HG03060 (cell line): ENCODE results near the gene FGD2.
"Not testable (repeated sequence)": the region's sequence is repeated elsewhere in the genome, so short reads cannot be mapped to it uniquely, and the experiment has no call there.

ENCODE experiments used
- ATAC-seq: cut with Tn5 transposase; IDR thresholded peaks from one replicate; pipeline ENCODE4 v1.9.1; 2021; ENCODE audit warnings: low read depth, moderate number of reproducible peaks; ENCODE audit not compliant: unreplicated experiment

FGD2 gene

DNA sequence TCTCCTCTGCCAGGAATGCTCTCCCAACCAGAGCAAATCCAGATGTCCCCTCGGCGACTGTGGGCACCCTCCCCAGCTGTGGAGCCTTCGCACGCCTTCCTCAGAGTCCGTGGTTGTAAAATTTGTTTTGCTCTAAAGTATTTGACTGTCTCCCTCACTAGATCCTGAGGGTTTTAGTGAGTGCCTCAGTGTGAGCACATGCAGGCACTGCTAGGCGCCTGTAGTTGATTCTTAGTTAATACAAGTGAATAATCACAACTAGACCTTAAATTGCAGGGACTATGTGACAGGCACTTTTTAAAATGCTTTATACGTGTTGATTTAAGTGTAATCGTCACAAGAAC is 18.8 kb upstream of the FGD2 start:
- no peak for ATAC-seq

DNA sequence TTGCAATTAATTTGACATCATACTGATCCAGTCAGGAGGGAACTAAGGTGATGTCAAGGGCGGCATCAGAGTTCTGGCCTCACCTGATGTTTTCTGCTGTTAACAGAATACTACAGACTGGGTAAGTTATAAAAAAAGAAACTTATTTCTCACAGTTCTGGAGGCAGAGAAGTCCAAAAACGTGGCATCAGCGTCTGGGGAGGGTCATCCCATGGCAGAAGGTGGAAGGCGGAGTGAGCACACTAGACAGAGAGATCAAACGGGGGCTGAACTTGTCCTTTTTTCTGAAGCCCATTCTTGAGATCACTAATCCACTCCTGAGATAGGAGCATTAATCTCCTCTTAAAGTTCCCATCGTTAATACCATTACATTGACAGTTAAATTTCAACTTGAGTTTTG is 16.2 kb upstream of the FGD2 start:
- no peak for ATAC-seq

DNA sequence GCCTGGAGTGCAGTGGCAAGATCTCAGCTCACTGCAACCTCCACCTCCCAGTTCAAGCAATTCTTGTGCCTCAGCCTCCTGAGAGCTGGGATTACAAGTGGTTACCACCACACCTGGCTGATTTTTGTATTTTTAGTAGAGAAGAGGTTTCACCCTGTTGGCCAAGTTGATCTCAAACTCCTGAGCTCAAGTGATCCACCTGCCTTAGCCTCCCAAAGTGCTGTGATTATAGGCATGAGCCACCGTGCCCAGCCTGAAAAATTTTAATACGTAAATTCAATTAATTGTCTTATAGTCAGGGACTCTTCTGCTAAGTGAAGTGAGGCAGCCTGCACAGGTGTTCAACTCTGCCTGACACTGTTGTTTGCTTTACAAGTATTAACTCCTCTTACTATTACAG is 15.1 kb upstream of the FGD2 start:
- not testable (repeated sequence) for ATAC-seq

DNA sequence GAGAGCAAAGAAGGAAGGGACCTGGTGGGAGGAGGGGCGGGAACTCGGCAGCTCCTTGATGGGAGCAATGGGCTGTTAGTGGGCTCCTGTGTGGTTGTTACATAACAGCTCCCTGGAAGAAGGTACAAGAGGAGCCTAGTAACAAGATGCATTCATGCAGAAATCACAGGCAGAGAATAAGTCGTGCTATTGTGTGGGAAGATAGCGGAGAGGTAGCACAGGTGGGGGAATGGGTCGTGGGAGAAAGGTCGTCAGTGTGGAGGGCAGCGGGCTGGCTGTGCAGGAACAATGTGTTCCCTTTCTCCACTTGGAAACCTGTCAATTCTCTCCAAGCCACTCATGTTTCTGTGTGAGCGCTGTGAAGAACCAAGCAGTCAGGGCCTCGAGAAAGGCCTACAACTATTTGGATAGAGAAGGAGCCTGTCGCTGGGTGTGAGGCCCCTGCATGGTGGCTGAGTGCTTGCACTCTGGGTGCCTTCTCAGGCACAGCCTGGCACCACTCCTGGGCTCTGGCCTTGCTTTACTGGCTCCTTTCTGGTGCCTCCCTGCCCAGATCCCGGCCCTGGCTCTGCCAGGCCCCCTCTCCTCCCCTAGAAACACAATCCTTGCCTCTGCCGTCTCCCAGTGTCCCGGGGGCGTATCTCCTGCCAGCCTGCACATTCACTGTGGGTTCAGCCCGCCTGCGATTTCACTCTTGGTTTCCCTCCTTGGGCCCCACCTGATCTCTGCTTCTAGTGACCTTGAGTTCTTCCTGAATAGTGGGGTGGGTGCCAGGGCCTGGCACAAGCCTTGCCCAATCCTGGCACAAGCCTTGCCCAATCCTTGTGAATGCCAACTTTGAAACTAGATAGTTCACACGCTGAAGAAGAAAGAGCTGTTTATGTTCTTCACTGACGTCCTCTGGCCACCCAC is 7.4 kb upstream of the FGD2 start:
- ATAC-seq = no peak

DNA sequence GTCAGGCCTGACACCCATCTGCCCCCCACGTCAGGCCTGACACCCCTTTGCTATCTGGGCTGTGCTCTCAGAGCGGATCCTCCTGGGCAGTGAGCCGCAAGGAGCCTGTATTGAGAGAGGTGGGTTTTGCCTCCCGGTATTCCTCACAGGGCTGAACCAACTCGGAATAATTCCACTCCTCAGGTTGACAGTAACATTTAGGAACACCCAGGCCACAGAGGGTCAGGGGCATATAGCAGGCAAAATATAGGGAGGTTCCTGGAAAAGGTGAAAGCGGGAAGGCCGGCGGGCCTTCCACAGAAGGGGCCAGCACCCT is 6.8 kb upstream of the FGD2 start:
- no peak for ATAC-seq

DNA sequence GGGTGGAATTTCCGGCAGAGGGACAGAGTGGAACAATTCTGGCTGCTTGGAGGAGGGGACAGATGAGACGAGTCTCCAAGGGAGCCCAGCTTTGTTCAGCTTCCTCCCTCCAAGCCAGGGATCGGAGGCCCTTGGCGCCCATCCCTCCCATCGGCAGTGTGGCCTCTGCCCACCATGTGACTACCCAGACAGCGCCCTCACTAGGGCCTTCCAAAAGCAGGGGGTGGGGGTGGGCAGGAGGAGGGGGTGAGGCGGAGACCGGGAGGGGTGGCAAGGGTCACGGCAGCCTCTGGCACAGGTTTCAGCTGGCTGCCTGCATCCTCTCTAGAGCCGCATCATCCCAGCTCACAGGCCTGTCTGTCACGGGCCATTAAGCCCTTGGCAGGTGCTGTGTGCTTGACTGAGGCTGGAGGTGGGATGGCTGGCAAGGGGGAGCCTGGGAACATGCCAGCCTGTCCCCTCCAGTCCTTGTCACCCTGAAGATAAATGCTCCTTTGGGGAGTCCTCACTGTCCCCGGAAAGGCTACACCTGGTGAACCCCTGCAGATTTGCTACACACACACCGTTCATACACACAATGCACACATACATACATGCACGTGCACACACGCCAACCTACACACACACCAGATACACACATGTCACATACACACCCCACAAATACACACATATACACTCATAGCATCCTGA is 6.2 kb upstream of the FGD2 start:
- ATAC-seq = no peak

DNA sequence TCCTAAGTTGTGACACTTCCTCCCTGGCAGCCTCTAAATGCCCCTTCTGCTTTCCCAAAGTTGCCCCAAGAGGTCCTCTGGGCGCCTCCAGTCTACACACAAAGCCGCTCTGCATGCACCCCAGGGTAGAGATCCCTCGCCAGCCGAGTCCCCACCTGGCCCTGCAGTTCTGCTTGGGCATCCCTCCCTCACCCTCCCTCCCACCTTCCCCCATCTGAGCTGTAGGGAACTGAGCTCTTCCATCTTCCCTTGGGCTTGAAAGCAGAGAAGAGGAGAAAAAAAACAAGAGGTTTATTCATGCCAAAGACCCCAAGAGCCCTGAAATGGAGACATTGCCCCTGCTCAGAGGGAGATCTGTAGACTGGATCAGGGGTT is 5.7 kb upstream of the FGD2 start:
- ATAC-seq = no peak

DNA sequence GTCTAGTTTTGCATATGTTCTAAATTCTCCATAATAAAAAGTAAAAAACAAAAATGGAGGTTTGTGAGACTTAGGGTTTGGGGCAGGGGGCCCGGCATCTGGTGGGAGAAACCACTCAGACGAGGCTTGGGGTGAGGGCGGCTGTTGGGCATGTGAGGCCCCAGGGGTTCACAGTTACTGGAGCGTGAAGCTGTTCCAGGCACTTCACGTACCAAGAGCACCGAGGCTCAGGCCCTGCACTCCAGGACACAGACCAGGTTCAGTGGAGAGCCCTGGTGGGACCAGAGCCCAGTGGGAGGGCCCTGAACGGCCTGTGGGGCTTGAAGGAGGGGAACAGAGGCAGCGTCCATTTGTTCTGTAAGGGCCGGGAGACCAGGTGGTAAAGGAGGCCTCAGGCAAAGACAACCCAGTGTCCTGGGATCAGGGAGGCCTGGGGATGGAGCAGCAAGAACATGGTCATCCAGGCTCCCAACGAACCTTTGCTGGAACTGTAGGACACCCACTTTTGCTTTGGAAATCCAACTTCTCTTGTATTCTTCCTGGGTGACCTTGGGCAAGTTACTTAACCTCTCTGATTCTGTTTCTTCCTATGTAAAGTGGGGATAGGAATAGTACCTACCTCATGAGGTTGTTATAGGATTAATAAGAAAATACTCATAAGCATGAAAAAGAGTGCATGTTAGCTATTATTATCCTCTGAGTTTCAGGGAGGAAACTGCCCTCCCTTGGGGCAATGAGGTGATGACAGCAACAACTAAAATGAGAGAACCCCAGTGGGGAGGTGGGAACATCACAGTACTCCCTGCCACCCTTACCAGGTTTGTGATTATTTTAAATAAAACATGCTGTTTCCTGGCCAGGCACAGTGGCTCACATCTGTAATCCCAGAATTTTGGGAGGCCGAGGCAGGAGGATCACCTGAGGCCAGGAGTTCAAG is 1.1 kb upstream of the FGD2 start:
- no peak for ATAC-seq

DNA sequence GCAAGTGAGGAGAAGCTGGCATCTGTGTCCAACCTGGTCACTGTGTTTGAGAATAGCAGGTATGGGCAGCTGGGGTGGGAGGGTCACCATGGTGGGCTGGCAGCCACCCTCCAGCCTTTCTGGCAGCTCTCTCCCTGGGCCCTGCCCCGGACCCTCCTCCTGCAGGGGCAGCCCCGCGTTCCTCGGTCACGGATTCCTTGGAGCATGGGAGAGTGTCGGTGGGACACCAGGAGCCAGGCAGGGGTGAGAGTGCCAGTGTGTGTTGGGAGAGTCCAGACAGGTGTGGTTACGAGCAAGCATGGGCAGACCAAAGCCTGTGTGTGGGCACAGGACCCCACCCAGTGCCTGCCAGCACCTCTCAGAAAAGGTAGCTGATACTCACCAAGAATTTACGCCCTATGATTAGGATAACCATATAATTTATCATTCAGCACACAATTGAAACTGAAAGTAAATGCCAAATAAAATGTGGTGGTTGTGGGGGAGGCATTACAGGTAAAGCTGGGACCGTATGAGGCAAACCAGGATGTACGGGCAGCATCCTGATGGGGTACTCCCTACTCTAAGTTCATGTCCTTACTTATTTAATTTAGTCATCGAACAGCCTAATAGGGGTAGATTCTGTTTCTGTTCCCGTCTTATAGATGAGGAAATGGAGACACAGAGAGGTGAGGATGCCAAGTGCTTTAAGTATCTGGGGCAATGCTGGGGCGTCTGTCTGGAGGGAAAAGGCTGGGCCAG is 542 bp downstream of the FGD2 start:
- no peak for ATAC-seq

DNA sequence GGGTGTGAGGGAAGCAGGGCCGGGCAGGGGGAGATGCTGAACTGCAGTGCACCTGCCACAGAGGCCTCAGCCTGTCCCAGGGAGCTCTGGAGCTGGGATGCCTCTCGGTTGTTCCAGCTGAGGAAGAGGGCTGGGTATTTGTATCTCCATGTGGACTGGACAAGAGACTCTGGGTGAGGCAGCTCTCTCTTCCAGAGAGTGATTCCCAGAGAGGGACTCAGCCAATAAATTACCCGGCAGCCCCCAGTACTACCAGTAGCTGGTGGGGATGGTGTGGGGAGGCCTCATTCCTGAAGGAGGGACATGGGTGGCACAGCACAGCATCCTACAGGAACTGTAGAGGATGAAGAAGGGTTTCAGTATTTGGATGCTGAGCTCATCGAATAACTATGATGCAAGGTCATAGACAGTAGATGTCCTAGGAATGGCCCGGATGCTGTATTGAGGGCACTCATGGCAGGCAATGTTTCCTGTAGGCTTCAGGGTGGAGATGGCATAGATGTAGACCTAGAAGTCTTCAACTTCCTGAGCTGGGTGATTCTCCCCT is 1.4 kb downstream of the FGD2 start:
- ATAC-seq = no peak

DNA sequence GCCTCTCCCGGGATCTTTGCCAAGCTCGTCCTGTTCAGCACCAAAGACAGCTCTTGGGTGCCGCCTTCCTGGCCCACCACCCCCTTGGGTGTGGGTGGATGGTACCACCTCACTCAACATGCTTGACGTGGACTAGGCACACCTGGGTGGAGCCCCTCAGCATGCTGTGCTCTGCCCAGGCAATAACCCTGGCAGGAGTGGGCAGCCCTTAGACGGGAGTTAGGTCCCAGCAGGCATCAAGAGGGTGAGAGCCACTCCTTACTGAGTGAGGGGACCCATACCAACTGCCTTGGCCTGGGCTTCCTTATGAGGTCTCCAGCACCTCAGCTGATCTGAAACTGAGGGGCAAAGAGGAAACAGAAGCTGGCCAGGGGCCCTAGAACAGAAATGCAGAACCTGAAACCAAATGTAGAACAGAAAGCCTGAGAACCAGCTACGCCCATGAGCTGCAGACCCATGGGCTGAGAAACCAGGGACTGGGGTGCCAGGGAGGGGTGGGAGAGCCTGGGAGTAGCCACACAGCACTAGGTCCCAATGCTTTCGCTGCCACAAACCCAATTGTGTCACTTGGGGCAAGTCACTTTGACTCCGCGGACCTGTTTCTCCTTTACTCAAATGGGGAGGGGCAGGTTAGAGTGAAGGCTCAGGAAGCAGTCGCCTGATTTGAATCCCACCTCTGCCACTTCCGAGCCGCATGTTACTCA is 2.0 kb downstream of the FGD2 start:
- no peak for ATAC-seq

DNA sequence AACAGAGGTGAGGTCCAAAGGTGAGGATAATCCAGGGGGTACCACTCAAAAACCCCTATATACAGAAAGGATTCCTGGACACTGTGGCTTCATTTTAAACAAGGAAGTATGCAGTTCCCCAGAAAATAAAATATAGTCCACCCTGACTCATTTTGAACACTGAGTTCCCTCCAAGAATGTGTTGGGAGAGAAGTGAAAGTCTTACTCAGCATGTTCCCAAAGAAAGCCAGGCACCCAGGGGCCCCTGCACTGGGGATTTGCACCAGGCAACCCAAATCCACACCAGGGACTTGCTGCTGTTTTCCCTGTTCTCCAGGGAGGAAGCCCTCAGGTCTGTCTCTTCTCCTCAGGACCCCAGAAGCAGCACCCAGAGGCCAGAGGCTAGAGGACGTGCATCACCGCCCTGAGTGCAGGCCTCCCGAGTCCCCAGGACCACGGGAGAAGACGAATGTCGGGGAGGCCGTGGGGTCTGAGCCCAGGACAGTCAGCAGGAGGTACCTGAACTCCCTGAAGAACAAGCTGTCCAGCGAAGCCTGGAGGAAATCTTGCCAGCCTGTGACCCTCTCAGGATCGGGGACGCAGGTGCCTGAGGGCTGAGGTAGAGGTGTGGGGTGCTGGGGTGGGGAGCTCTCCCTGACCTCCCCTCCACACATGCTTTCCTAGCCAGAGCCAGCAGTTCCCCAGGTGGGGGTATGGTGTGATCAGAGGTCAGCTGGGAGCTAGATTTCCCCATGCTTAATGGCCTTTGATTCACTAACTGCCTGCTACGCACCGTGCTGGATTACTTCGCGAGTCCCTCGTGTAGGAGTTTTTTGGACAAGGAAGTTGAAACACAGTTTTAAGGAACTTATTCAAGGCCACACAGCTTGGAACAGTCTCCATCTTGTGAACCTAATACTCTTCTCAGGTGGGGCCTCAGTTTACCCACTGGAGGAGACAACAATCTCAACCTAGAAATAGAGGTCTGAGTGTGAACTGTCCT is 3.3 kb downstream of the FGD2 start:
- ATAC-seq = no peak

DNA sequence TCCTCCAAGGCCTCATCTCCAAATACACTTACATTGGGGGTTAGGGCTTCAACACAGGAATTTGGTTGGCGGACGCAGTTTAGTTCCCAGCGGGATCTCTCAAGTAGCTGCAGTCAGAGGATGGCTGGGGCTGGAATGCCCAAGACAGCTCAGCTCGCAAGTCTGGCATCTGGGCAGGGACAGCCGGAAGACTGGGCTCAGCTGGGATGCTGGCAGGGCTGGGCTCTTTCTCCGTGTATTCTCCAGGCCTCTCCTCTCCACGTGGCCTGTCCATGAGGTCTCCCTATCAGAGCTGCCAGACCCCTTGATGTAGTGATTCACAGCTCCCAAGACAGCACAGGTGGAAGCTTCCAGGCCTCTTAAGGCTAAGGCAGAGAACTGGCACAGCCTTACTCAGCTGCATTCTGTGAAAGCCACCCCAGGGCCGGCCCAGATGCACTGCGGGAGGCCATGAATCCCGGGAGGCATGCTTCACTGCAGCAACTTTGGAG is 5.0 kb downstream of the FGD2 start:
- no peak for ATAC-seq

DNA sequence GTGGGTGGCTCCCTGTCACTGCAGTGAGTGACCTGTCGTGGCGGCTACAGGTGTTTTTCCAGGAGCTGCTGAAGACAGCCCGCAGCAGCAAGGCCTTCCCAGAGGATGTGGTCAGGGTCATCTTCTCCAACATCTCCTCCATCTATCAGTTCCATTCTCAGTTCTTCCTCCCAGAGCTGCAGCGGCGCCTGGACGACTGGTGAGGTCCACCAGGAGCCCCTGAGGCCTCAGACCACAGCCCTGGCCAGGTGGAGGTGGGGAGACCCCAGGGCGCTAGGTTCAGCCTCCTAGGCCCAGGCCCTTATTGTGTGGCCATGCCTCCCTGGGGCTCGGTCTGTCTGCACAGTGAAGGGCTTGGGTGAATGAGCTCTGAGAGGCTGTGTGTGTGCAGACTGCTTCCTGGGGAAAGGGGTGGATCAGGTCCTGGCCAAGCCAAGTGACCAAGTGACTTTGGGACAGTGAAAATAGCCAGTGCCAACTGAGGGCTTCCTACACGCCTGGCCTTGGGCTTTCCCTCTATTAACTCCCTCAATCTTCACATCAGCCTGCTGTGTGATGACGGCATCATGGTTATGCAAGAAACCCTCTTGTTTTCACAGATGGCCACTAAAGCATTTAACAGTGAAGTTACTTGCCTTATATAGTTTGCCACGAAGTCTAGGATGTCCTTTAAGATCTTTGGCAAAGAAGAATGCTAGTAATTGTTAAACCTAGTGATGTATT is 6.4 kb downstream of the FGD2 start:
- no peak for ATAC-seq

DNA sequence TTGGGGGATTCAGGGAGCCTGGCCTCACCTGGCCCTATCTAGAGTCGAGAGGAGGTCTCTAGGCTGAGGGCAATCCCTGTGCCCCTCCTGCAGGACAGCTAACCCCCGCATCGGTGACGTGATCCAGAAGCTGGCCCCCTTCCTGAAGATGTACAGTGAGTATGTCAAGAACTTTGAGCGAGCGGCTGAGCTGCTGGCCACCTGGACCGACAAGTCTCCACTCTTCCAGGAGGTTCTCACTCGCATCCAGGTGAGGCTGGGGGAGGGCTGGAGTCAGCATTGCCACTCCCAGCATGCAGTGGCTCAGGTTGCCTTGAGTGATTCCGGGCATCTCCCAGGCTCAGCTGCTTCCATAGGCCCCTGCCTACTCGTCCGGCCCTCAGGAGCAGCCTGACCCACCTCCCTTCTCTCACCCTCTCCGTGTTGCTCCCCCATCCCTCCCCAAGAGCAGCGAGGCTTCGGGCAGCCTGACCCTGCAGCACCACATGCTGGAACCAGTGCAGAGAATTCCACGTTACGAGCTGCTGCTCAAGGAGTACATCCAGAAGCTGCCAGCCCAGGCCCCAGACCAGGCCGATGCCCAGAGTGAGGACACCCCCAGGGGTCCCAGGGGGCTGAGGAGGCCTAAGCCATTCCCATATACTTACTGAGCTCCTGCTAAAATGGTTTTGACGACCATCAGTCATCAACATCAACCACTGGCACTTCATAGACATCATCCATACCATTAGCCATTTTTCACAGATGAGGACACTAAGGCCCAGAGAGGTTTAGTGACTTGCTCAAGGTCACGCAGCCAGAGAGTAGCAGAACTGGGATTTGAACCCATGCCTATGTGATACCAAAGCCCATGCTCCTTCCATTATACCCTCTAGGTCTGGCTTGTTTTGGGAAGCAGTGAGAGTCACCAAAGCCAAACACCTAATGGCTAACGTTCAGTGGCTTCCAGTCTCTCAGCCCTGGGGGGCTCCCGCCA is 8.3 kb downstream of the FGD2 start:
- ATAC-seq = no peak

DNA sequence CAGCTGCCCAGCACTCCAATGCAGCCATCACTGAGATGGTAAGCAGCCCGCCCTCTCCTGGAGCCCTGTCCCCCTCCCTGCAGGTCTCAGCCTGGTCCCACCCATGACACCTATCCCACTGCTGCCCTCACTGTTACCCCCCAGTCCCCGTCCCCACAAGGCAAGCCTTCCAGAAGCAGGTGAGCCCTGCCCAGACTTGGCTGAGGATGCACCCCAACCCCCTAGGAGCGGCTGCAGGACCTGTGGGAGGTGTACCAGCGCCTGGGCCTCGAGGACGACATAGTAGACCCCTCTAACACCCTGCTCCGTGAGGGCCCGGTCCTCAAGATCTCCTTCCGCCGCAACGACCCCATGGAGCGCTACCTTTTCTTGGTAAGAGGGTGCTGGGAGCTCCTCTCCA is 9.2 kb downstream of the FGD2 start:
- ATAC-seq = no peak

DNA sequence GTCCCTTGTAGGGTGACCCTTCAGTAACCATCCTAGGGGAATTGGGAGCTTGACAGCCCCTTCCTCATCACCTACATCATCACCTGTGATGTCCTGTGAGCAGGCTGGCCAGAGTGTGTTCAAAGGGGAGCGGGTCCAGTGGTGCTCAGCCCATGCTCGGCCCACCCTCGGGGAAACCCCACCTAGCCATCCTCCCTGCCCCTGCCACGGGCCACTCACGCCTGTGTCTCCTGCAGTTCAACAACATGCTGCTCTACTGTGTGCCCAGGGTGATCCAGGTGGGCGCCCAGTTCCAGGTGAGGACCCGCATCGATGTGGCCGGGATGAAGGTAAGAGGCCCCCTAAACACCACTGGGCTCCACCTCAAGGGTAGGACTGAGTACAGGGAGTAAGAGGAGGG is 10.1 kb downstream of the FGD2 start:
- no peak for ATAC-seq
